B cell (primary cell): ENCODE measurements around the gene TRMT2A. TPM values are rescaled to one million over a fixed set of nuclear protein-coding genes. Genes with fewer than 3 reads are reported as not detected.

Source experiments
- ATAC-seq: fragments of 200-7000 bp; cut with Tn5 transposase; one replicate; pipeline ENCODE4 v1.10.0; 2021; ENCODE audit warnings: low read depth, mild to moderate bottlenecking, moderate number of reproducible peaks, moderate library complexity
- CTCF ChIA-PET: fragments of 350-600 bp; sonication (Branson Sonifier 250); formaldehyde crosslinking; loops from one replicate; lab custom pipeline; 2021; ENCODE audit warnings: antibody characterized with exemption, inconsistent platforms; lab: Charles Lee
- POLR2A ChIA-PET: fragments of 350-600 bp; sonication (Branson Sonifier 250); formaldehyde crosslinking; loops from one replicate; lab custom pipeline; 2021; ENCODE audit warnings: antibody characterized with exemption; lab: Charles Lee
- DNase-seq: peaks from one replicate; pipeline ENCODE4 v3.0.0; 2013
- H2AFZ ChIP-seq: 2 replicates; pipeline ENCODE4 v1.6.1; 2012; ENCODE audit warnings: mild to moderate bottlenecking, low read depth, low read length; ENCODE audit not compliant: insufficient read depth, poor library complexity, severe bottlenecking
- H3K27ac ChIP-seq, 2 donors: 1 replicate in 1 of 2; 2 replicates in 1 of 2; pipeline ENCODE4 v1.5.1; 2012 to 2013; ENCODE audit warnings: low read length in 2 of 2, mild to moderate bottlenecking in 2 of 2, moderate library complexity in 1 of 2
- H3K27me3 ChIP-seq, 4 experiments: fragments of 200-600 bp in 1 of 4; sonication (generic) in 1 of 4; replicated peaks in 1 of 4; 1 replicate in 2 of 4; 2 replicates in 2 of 4; pipeline versions ENCODE4 v1.6.1 to v1.7.0; 2013 to 2016; ENCODE audit warnings: low read length in 3 of 4, mild to moderate bottlenecking in 2 of 4, mixed read lengths in 1 of 4, moderate library complexity in 1 of 4; ENCODE audit not compliant: insufficient read depth in 4 of 4, control insufficient read depth in 3 of 4; ENCODE audit errors: control extremely low read depth in 1 of 4
- H3K36me3 ChIP-seq, 2 experiments: replicated peaks in 1 of 2; 1 replicate in 1 of 2; 2 replicates in 1 of 2; pipeline versions ENCODE4 v1.6.1 to v1.7.1; 2013; ENCODE audit warnings: low read length in 1 of 2; ENCODE audit not compliant: insufficient read depth in 2 of 2, control insufficient read depth in 1 of 2; ENCODE audit errors: control extremely low read depth in 1 of 2, extremely low read depth in 1 of 2
- H3K4me1 ChIP-seq, 2 donors: fragments of 200-600 bp in 1 of 2; sonication (generic) in 1 of 2; 1 replicate in 1 of 2; 2 replicates in 1 of 2; pipeline versions ENCODE4 v1.5.1 to v1.6.1; 2013 to 2017; ENCODE audit warnings: low read length in 2 of 2; ENCODE audit not compliant: control insufficient read depth in 2 of 2, insufficient read depth in 2 of 2
- H3K4me2 ChIP-seq: replicated peaks from 2 replicates; pipeline ENCODE3; 2012; ENCODE audit warnings: mild to moderate bottlenecking, low read depth, low read length; ENCODE audit not compliant: poor library complexity, severe bottlenecking
- H3K4me3 ChIP-seq, 5 experiments: fragments of 200-600 bp in 1 of 5; sonication (generic) in 1 of 5; 1 replicate in 3 of 5; 2 replicates in 2 of 5; pipeline versions ENCODE4 v1.5.1 to v1.7.0; 2011 to 2016; ENCODE audit warnings: low read length in 4 of 5, mild to moderate bottlenecking in 4 of 5, low read depth in 2 of 5, control low read depth in 1 of 5, moderate library complexity in 1 of 5; ENCODE audit not compliant: insufficient read depth in 1 of 5; ENCODE audit errors: control extremely low read depth in 1 of 5, extremely low read depth in 1 of 5
- H3K79me2 ChIP-seq: fragments of 200-600 bp; sonication (generic); one replicate; pipeline ENCODE4 v1.6.0; 2016; ENCODE audit warnings: low read length; ENCODE audit not compliant: control insufficient read depth, insufficient read depth
- H3K9ac ChIP-seq: fragments of 200-600 bp; sonication (generic); 2 replicates; pipeline ENCODE4 v1.6.1; 2017; ENCODE audit warnings: mild to moderate bottlenecking, low read length, moderate library complexity
- H3K9me3 ChIP-seq, 3 donors: one replicate each; pipeline versions ENCODE4 v1.6.1 to v1.7.1; 2013; ENCODE audit warnings: low read length in 2 of 3; ENCODE audit not compliant: control insufficient read depth in 2 of 3, insufficient read depth in 1 of 3; ENCODE audit errors: control extremely low read depth in 1 of 3
- H4K20me1 ChIP-seq: 2 replicates; pipeline ENCODE4 v1.6.0; 2012; ENCODE audit warnings: mild to moderate bottlenecking, low read length; ENCODE audit not compliant: insufficient read depth, control insufficient read depth, poor library complexity, severe bottlenecking
- H3K27ac Mint-ChIP-seq: one replicate; pipeline ENCODE4 v1.8.0; 2021; ENCODE audit warnings: mixed read lengths
- H3K27me3 Mint-ChIP-seq: one replicate; pipeline ENCODE4 v1.8.0; 2021; ENCODE audit warnings: mixed read lengths
- H3K4me1 Mint-ChIP-seq: one replicate; pipeline ENCODE4 v1.8.0; 2021; ENCODE audit warnings: mixed read lengths
- H3K4me3 Mint-ChIP-seq: one replicate; pipeline ENCODE4 v1.8.0; 2021; ENCODE audit warnings: mixed read lengths
- H3K9me3 Mint-ChIP-seq: one replicate; pipeline ENCODE4 v1.8.0; 2022; ENCODE audit warnings: mixed read lengths; ENCODE audit not compliant: insufficient read depth
- EZH2 ChIP-seq: IDR thresholded peaks from 2 replicates; pipeline ENCODE4 v1.6.1; 2012; ENCODE audit warnings: borderline replicate concordance, low read depth, mild to moderate bottlenecking, moderate library complexity, low read length; ENCODE audit not compliant: insufficient read depth, poor library complexity, severe bottlenecking
- WGBS: methylation state at CpG from one replicate; pipeline ENCODE4 v1.1.5; 2013; ENCODE audit warnings: missing lambda C conversion rate; ENCODE audit not compliant: insufficient coverage; 5-methylcytosine and 5-hydroxymethylcytosine counted together
- intact Hi-C: fragments of 100-400 bp; cut with micrococcal nuclease; formaldehyde crosslinking; loops from one replicate; pipeline ENCODE4 v1.10.0; 2022
- polyA plus RNA-seq: library from polyadenylated mRNA; depleted of rRNA; stranded (reverse); fragments of >200 nt; gene quantifications from 2 replicates; pipeline ENCODE4 v1.2.3, GENCODE V29; 2012
- total RNA-seq, 2 donors: library from RNA; stranded (reverse); fragments of 120-200 nt in 1 of 2; gene quantifications; 1 replicate in 1 of 2; 2 replicates in 1 of 2; pipeline versions ENCODE4 v1.2.3 to v1.2.4, GENCODE V29; 2013 to 2022
- TF ChIP-seq, protein P1 (sequence below): fragments of 200-600 bp; IDR thresholded peaks from one replicate; pipeline ENCODE4 v1.8.0; 2022; ENCODE audit warnings: antibody characterized with exemption, mild to moderate bottlenecking

TRMT2A gene
- total and polyA plus RNA-seq, 2 donors (not counting 1 experiment from before 2014, with no cell fraction given), result 95.7 to 144 TPM

GRCh38 chr22:20080445-20080775 lies 36.6 kb downstream of the TRMT2A start:
- Mint-ChIP-seq H3K4me1 (peaks cover 37% of the 10 kb centered on the region), H3K27ac (peak overlapping the region; percentile 69), H3K9me3 (no peaks in the 10 kb centered on the region), H3K27me3 (no peaks in the 10 kb centered on the region), H3K4me3 (peak overlapping the region; percentile 76)
- intact Hi-C loops, result loop anchor here (1.0 to 10.0 kb wide), 6 partner anchors 37 to 226 kb away; partner anchors contain the start of genes GNB1L, RTL10, TANGO2 and TRMT2A
- peaks cover 9 to 21% of the 10 kb centered on the region in 2 donors for H3K4me1 ChIP-seq
- peaks cover 26% of the 10 kb centered on the region for H4K20me1 ChIP-seq
- H3K9ac ChIP-seq, result peak overlapping the region; percentile 84
- H3K4me2 ChIP-seq, result peak overlapping the region; percentile 85
- WGBS, result 0% methylated on average over 34 of the region's 34 CpGs
- CTCF ChIA-PET, result no interaction called here
- peak overlapping the region; percentile 66 to 95 (median 86) for H3K4me3 ChIP-seq
- H3K27me3 ChIP-seq, result no peaks in the 10 kb centered on the region
- ATAC-seq (peak; percentile 70), DNase-seq (no peak)
- no peaks in the 10 kb centered on the region for H3K36me3 ChIP-seq
- H3K79me2 ChIP-seq, result peaks cover 49% of the 10 kb centered on the region
- no peaks in the 10 kb centered on the region for H3K9me3 ChIP-seq
- no peak for TF ChIP-seq EZH2
- TF ChIP-seq, protein P1, sequence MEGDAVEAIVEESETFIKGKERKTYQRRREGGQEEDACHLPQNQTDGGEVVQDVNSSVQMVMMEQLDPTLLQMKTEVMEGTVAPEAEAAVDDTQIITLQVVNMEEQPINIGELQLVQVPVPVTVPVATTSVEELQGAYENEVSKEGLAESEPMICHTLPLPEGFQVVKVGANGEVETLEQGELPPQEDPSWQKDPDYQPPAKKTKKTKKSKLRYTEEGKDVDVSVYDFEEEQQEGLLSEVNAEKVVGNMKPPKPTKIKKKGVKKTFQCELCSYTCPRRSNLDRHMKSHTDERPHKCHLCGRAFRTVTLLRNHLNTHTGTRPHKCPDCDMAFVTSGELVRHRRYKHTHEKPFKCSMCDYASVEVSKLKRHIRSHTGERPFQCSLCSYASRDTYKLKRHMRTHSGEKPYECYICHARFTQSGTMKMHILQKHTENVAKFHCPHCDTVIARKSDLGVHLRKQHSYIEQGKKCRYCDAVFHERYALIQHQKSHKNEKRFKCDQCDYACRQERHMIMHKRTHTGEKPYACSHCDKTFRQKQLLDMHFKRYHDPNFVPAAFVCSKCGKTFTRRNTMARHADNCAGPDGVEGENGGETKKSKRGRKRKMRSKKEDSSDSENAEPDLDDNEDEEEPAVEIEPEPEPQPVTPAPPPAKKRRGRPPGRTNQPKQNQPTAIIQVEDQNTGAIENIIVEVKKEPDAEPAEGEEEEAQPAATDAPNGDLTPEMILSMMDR, result no peak
- peak overlapping the region; percentile 27 to 70 for H3K27ac ChIP-seq
- peak overlapping the region; percentile 98 for H2AFZ ChIP-seq
- POLR2A ChIA-PET, result no interaction called here

DNA sequence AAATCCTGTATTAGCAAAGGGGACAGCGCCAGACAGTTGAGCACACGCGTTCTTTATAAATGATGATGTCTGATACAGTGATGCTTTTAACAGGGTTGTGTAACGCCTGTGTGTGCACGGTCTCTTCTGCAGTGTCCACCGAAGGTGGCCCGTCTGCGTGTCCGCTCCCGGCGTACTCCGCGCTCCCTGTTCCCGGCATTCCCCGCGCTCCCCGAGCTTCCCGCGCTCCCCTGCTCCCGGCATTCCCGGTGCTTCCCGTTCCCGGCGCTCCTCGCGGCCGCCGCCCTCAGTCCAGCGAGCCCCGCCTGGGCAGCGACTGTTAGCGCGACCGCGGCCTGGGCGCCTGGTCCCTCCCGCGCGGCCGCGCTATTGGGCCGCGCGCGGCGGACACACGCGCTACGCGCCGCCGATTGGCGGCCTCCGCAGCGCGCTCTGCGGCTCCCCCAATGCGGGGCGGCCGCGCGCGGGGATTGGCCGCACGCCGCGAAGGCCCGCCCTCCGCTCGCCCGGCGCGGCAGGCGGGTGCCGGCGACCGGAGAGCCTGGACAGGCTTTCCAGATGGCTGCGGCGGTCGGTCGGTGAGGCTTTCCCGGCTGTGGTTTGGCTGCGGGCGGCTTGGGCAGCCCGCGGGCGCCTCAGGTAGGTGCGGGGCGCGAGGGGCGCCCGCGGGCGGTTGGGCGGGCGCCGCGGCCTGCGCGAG lies 37.1 kb downstream of the TRMT2A start, which contains the start of gene DGCR8:
Gene DGCR8 (plus strand): TSS at position 497 of the 700 bp plus-strand sequence. CDS start 5,723 bp downstream, outside the sequence.
- peaks cover 37% of the 10 kb centered on the region for H3K4me1 Mint-ChIP-seq
- ATAC-seq, result peak; percentile 95
- DNase-seq, result peak; percentile 89
- POLR2A ChIA-PET, result no interaction called here
- peaks cover 9 to 21% of the 10 kb centered on the region in 2 donors for H3K4me1 ChIP-seq
- H3K79me2 ChIP-seq, result peaks cover 44% of the 10 kb centered on the region
- H3K27ac Mint-ChIP-seq, result peak within 1 kb of the TSS; percentile 89
- no peaks in the 10 kb centered on the region for H3K9me3 ChIP-seq
- H3K9ac ChIP-seq, result peak within 1 kb of the TSS; percentile 84
- CTCF ChIA-PET, result no interaction called here
- peaks cover 23% of the 10 kb centered on the region for H4K20me1 ChIP-seq
- intact Hi-C loops, result loop anchor here (1.0 to 10.0 kb wide), 6 partner anchors 37 to 225 kb away; partner anchors contain the start of genes GNB1L, RTL10, TANGO2 and TRMT2A
- under 1% methylated on average over 100 of the region's 100 CpGs for WGBS
- peak within 1 kb of the TSS; percentile 29 to 70 for H3K27ac ChIP-seq
- peak within 1 kb of the TSS; percentile 98 for H2AFZ ChIP-seq
- H3K27me3 Mint-ChIP-seq, result no peaks in the 10 kb centered on the region
- peak within 1 kb of the TSS; percentile 71 to 95 (median 86) for H3K4me3 ChIP-seq
- H3K4me2 ChIP-seq, result peak within 1 kb of the TSS; percentile 85
- H3K9me3 Mint-ChIP-seq, result no peaks in the 10 kb centered on the region
- TF ChIP-seq, protein P1, result no peak
- no peak for TF ChIP-seq EZH2
- peak within 1 kb of the TSS; percentile 95 for H3K4me3 Mint-ChIP-seq
- no peaks in the 10 kb centered on the region for H3K36me3 ChIP-seq
- H3K27me3 ChIP-seq, result no peaks in the 10 kb centered on the region
